H1 (cell line): ENCODE results near the gene CEBPB. TPM values are rescaled to one million over a fixed set of nuclear protein-coding genes. Genes with fewer than 3 reads are reported as not detected.
A peak's percentile ranks its signal among the peaks of the same experiment; 100 is the strongest.

Experiments used
- CTCF ChIA-PET: fragments of 300-600 bp; sonication (Branson Sonifier 250); formaldehyde crosslinking; loops from one replicate; lab custom pipeline; 2021; ENCODE audit not compliant: partially characterized antibody; lab: Charles Lee
- POLR2A ChIA-PET: fragments of 300-600 bp; sonication (Branson Sonifier 250); formaldehyde crosslinking; loops from one replicate; lab custom pipeline; 2021; ENCODE audit warnings: inconsistent platforms; ENCODE audit not compliant: partially characterized antibody; lab: Charles Lee
- DNase-seq, 2 experiments: peaks; one replicate each; pipeline versions ENCODE4 v3.0.0 to v3.0.0-alpha.2; 2010 to 2022; ENCODE audit warnings: low spot score in 2 of 2, low read depth in 1 of 2, mixed read lengths in 1 of 2
- FAIRE-seq: peaks from 2 replicates; lab custom pipeline; 2011; peaks lifted over from hg19 to GRCh38; lab: Jason Lieb, UNC
- H2AFZ ChIP-seq: 2 replicates; pipeline ENCODE4 v1.8.1; 2012; ENCODE audit warnings: low read length, inconsistent platforms
- H2AK5ac ChIP-seq: 2 replicates; pipeline ENCODE4 v1.6.1; 2013; ENCODE audit warnings: low read depth, low read length
- H2BK120ac ChIP-seq: replicated peaks from 2 replicates; pipeline ENCODE3; 2013; ENCODE audit warnings: low read depth, low read length, inconsistent platforms
- H2BK12ac ChIP-seq: 2 replicates; pipeline ENCODE4 v1.6.1; 2013; ENCODE audit warnings: low read depth, low read length
- H2BK15ac ChIP-seq: 2 replicates; pipeline ENCODE4 v1.6.1; 2013; ENCODE audit warnings: low read length
- H2BK20ac ChIP-seq: 2 replicates; pipeline ENCODE4 v1.6.1; 2013; ENCODE audit warnings: low read length
- H2BK5ac ChIP-seq: 2 replicates; pipeline ENCODE4 v1.6.1; 2013; ENCODE audit warnings: low read depth, low read length
- H3K14ac ChIP-seq: 2 replicates; pipeline ENCODE4 v1.6.1; 2013; ENCODE audit warnings: inconsistent platforms; ENCODE audit not compliant: insufficient read length
- H3K18ac ChIP-seq: 2 replicates; pipeline ENCODE4 v1.6.1; 2013; ENCODE audit warnings: low read length; ENCODE audit errors: extremely low read depth
- H3K23ac ChIP-seq: 2 replicates; pipeline ENCODE4 v1.6.1; 2013; ENCODE audit warnings: inconsistent platforms; ENCODE audit not compliant: insufficient read length
- H3K23me2 ChIP-seq: 2 replicates; pipeline ENCODE4 v1.6.1; 2013; ENCODE audit warnings: low read depth, low read length
- H3K27ac ChIP-seq: 2 replicates; pipeline ENCODE4 v1.6.1; 2011; ENCODE audit warnings: low read depth, low read length, inconsistent platforms
- H3K27me3 ChIP-seq, 4 experiments: replicated peaks in 1 of 4; 1 replicate in 1 of 4; 2 replicates in 3 of 4; pipeline versions ENCODE4 v1.6.1 to v1.8.1; 2011 to 2013; ENCODE audit warnings: low read length in 3 of 4, mild to moderate bottlenecking in 3 of 4, inconsistent platforms in 2 of 4, mixed read lengths in 2 of 4, moderate library complexity in 1 of 4; ENCODE audit not compliant: control insufficient read depth in 3 of 4, insufficient read depth in 3 of 4; ENCODE audit errors: extremely low read depth in 1 of 4
- H3K36me3 ChIP-seq, 4 experiments: 2 replicates each; pipeline versions ENCODE4 v1.6.1 to v1.8.1; 2011 to 2013; ENCODE audit warnings: mild to moderate bottlenecking in 4 of 4, low read length in 3 of 4, moderate library complexity in 2 of 4, control low read depth in 1 of 4, inconsistent platforms in 1 of 4; ENCODE audit not compliant: insufficient read depth in 4 of 4, control insufficient read depth in 2 of 4
- H3K4ac ChIP-seq: replicated peaks from 2 replicates; pipeline ENCODE3; 2013; ENCODE audit warnings: low read length, low read depth, mixed read lengths, inconsistent platforms; ENCODE audit not compliant: insufficient read length
- H3K4me1 ChIP-seq, 4 experiments: replicated peaks in 1 of 4; 1 replicate in 1 of 4; 2 replicates in 3 of 4; pipeline versions ENCODE4 v1.6.1 to v1.8.1; 2011 to 2013; ENCODE audit warnings: low read length in 3 of 4, inconsistent platforms in 2 of 4, mixed read lengths in 1 of 4; ENCODE audit not compliant: insufficient read depth in 4 of 4, control insufficient read depth in 3 of 4
- H3K4me2 ChIP-seq, 2 experiments: 2 replicates each; pipeline versions ENCODE4 v1.6.1 to v1.8.1; 2011 to 2013; ENCODE audit warnings: low read depth in 2 of 2, low read length in 2 of 2, control low read depth in 1 of 2, inconsistent platforms in 1 of 2, mild to moderate bottlenecking in 1 of 2; ENCODE audit not compliant: insufficient read depth in 1 of 2
- H3K4me3 ChIP-seq, 4 experiments: fragments of 200-600, 300-600 bp in 1 of 4; sonication (generic), shearing (Covaris generic), sonication (Bioruptor Twin) in 1 of 4; 2 replicates each; pipeline versions ENCODE4 v1.5.1 to v1.8.1; 2011 to 2016; ENCODE audit warnings: low read length in 4 of 4, low read depth in 3 of 4, control low read depth in 2 of 4, inconsistent platforms in 2 of 4, mild to moderate bottlenecking in 2 of 4, mixed read lengths in 1 of 4, moderate library complexity in 1 of 4; ENCODE audit not compliant: insufficient read depth in 2 of 4; ENCODE audit errors: extremely low read depth in 1 of 4
- H3K56ac ChIP-seq: replicated peaks from 2 replicates; pipeline ENCODE3; 2013; ENCODE audit warnings: low read depth, mild to moderate bottlenecking, mixed read lengths, low read length, inconsistent platforms; ENCODE audit not compliant: insufficient read length
- H3K79me1 ChIP-seq: 2 replicates; pipeline ENCODE4 v1.6.1; 2013; ENCODE audit warnings: low read depth, low read length, control low read depth
- H3K79me2 ChIP-seq, 2 experiments: 2 replicates each; pipeline versions ENCODE4 v1.6.1 to v1.8.1; 2012 to 2013; ENCODE audit warnings: low read length in 2 of 2, mild to moderate bottlenecking in 2 of 2, inconsistent platforms in 1 of 2; ENCODE audit not compliant: insufficient read depth in 2 of 2, control insufficient read depth in 1 of 2
- H3K9ac ChIP-seq, 4 experiments: replicated peaks in 1 of 4; 1 replicate in 1 of 4; 2 replicates in 3 of 4; pipeline versions ENCODE4 v1.6.1 to v1.8.1; 2011 to 2013; ENCODE audit warnings: low read depth in 3 of 4, low read length in 3 of 4, control low read depth in 2 of 4, mild to moderate bottlenecking in 2 of 4, moderate library complexity in 2 of 4, inconsistent platforms in 1 of 4; ENCODE audit errors: extremely low read depth in 1 of 4
- H3K9me3 ChIP-seq, 2 experiments: 2 replicates each; pipeline versions ENCODE4 v1.6.1 to v1.8.1; 2012 to 2013; ENCODE audit warnings: mild to moderate bottlenecking in 2 of 2, moderate library complexity in 2 of 2, control low read depth in 1 of 2, inconsistent platforms in 1 of 2, low read depth in 1 of 2, low read length in 1 of 2, mixed read lengths in 1 of 2; ENCODE audit not compliant: insufficient read depth in 2 of 2
- H4K20me1 ChIP-seq, 2 experiments: replicated peaks in 1 of 2; 2 replicates each; pipeline versions ENCODE3 to v1.8.1; 2011 to 2013; ENCODE audit warnings: inconsistent platforms in 2 of 2, low read length in 2 of 2, mild to moderate bottlenecking in 1 of 2; ENCODE audit not compliant: insufficient read depth in 2 of 2, control insufficient read depth in 1 of 2
- H4K5ac ChIP-seq: 2 replicates; pipeline ENCODE4 v1.6.1; 2013; ENCODE audit warnings: low read length, low read depth, mixed read lengths, inconsistent platforms; ENCODE audit not compliant: insufficient read length
- H4K8ac ChIP-seq: 2 replicates; pipeline ENCODE4 v1.8.0; 2013; ENCODE audit warnings: mild to moderate bottlenecking, moderate library complexity, low read length, inconsistent platforms; ENCODE audit not compliant: insufficient read depth; ENCODE audit errors: extremely low read depth
- H4K91ac ChIP-seq: replicated peaks from 2 replicates; pipeline ENCODE3; 2013; ENCODE audit warnings: low read length, mixed read lengths, inconsistent platforms; ENCODE audit not compliant: insufficient read length
- CHD2 ChIP-seq: IDR thresholded peaks from 2 replicates; pipeline ENCODE4 v1.6.1; 2012; ENCODE audit warnings: low read length, improper control_type of control experiment
- HDAC2 ChIP-seq, 2 experiments: fragments of 300-600 bp in 1 of 2; sonication (generic) in 1 of 2; IDR thresholded peaks; 2 replicates each; pipeline ENCODE4 v1.6.1; 2011 to 2012; ENCODE audit warnings: low read depth in 2 of 2, low read length in 2 of 2, mild to moderate bottlenecking in 2 of 2, moderate library complexity in 2 of 2, borderline replicate concordance in 1 of 2, inconsistent platforms in 1 of 2
- KDM1A ChIP-seq: fragments of 200-600, 300-600 bp; sonication (generic); IDR thresholded peaks from 2 replicates; pipeline ENCODE4 v1.7.1; 2016; ENCODE audit warnings: mild to moderate bottlenecking, low read length, borderline replicate concordance
- RXRA ChIP-seq: IDR thresholded peaks from 2 replicates; pipeline ENCODE4 v1.6.1; 2011; ENCODE audit warnings: low read depth, mild to moderate bottlenecking, low read length, moderate library complexity; ENCODE audit not compliant: insufficient read depth
- TBP ChIP-seq: IDR thresholded peaks from 2 replicates; pipeline ENCODE4 v1.6.1; 2011; ENCODE audit warnings: low read depth, low read length, improper control_type of control experiment
- YY1 ChIP-seq: IDR thresholded peaks from 2 replicates; pipeline ENCODE4 v1.6.1; 2011; ENCODE audit warnings: low read depth, mild to moderate bottlenecking, low read length
- WGBS, 2 experiments: shearing (Covaris generic) in 1 of 2; methylation state at CpG; one replicate each; pipeline versions ENCODE4 v1.1.6 to v1.1.7; 2013 to 2015; ENCODE audit warnings: low lambda C conversion rate in 2 of 2, mixed read lengths in 2 of 2, inconsistent platforms in 1 of 2, low coverage in 1 of 2, missing lambda C conversion rate in 1 of 2; ENCODE audit not compliant: insufficient replicate concordance in 2 of 2, insufficient coverage in 1 of 2, insufficient read length in 1 of 2; ENCODE audit errors: extremely low coverage in 1 of 2, missing lambda C conversion rate in 1 of 2; 5-methylcytosine and 5-hydroxymethylcytosine counted together
- polyA plus RNA-seq, 7 experiments: library from polyadenylated mRNA; depleted of rRNA in 3 of 7; stranded (reverse) in 5 of 7; unstranded in 2 of 7; fragments of >200 nt in 5 of 7; fragments of 200-250 nt in 2 of 7; gene quantifications; 1 replicate in 5 of 7; 2 replicates in 1 of 7; 4 replicates in 1 of 7; pipeline versions ENCODE4 v1.2.1 to v1.2.3, GENCODE V29; 2011 to 2013; ENCODE audit warnings: missing spikeins in 2 of 7, mixed read lengths in 2 of 7
- total RNA-seq: library from RNA; stranded (reverse); fragmentation: NEBNext Ultra II Directional; extraction: Animal tissue kit (Norgen Biotek cat#: 25700); gene quantifications from 2 replicates; pipeline ENCODE4 v1.2.1, GENCODE V29; 2021
- TF ChIP-seq, protein P1 (sequence below): IDR thresholded peaks from 2 replicates; pipeline ENCODE4 v1.6.1; 2012; ENCODE audit warnings: low read length, inconsistent platforms
- TF ChIP-seq, protein P2 (sequence below): IDR thresholded peaks from 2 replicates; pipeline ENCODE4 v1.6.1; 2012; ENCODE audit warnings: inconsistent platforms

The CEBPB gene
- total and polyA plus RNA-seq, 2 of the 8 experiments (the other 6 are each of a cell fraction or from before 2014, with no cell fraction given) = 7.1 to 24.1 TPM

GRCh38 chr20:50192364-50193198 lies 2.0 kb downstream of the CEBPB start:
- no peak overlapping the region for H3K56ac ChIP-seq
- H2BK12ac ChIP-seq = peak overlapping the region; percentile 89
- 5% methylated on average over 25 of the region's 25 CpGs; no CpG with 5 or more reads in 1 of the 2 experiments for WGBS, 2 experiments
- H4K5ac ChIP-seq = no peak overlapping the region
- H3K23me2 ChIP-seq = peaks cover 5% of the 10 kb centered on the region; the same call in 1 of the 2 replicates
- no peak overlapping the region for H3K23ac ChIP-seq
- H2BK120ac ChIP-seq = no peak overlapping the region
- H3K36me3 ChIP-seq = no peaks in the 10 kb centered on the region; a peak in 1 of 8 replicates
- H3K79me2 ChIP-seq = peaks cover 0 to 20% of the 10 kb centered on the region in 2 experiments; a peak in 2 of 4 replicates
- H3K4ac ChIP-seq = no peak overlapping the region
- H4K8ac ChIP-seq = peak overlapping the region; percentile 62; the same call in 1 of the 2 replicates
- H2BK15ac ChIP-seq = no peak overlapping the region
- ChIA-PET POLR2A (interaction anchor here (0.6 to 4.2 kb wide), 21 partner anchors 8 to 443 kb away, joined by 3 to 25 read pairs (median 4); partner anchors contain the start of gene PEDS1), CTCF (interaction anchor here (0.7 to 8.8 kb wide), 6 partner anchors 23 to 271 kb away, joined by 3 to 115 read pairs (median 4); no protein-coding TSS in a partner anchor)
- peak overlapping the region; percentile 26 for H4K91ac ChIP-seq
- FAIRE-seq (no peak), DNase-seq (peak in 1 of 2 experiments; percentile 67)
- H3K27me3 ChIP-seq = no peaks in the 10 kb centered on the region
- peak overlapping the region; percentile 78 to 95 (median 82) for H3K4me3 ChIP-seq
- H2AK5ac ChIP-seq = no peak overlapping the region
- H3K27ac ChIP-seq = no peak overlapping the region
- H2AFZ ChIP-seq = no peak overlapping the region
- peaks cover 2 to 4% of the 10 kb centered on the region in 2 experiments for H4K20me1 ChIP-seq
- no peak overlapping the region for H3K14ac ChIP-seq
- H3K4me1 ChIP-seq = peaks cover 0 to 28% (median 22%) of the 10 kb centered on the region in 4 experiments; a peak in 6 of 7 replicates
- peak overlapping the region; percentile 55 for H2BK5ac ChIP-seq
- H2BK20ac ChIP-seq = no peak overlapping the region
- H3K79me1 ChIP-seq = peaks cover 4% of the 10 kb centered on the region
- no peaks in the 10 kb centered on the region for H3K9me3 ChIP-seq
- H3K4me2 ChIP-seq = peak overlapping the region; percentile 68 to 96
- peak overlapping the region; percentile 38; the same call in 1 of the 2 replicates for H3K18ac ChIP-seq
- peak overlapping the region in 2 of 4 experiments; percentile 80 to 86; a peak in 3 of 7 replicates for H3K9ac ChIP-seq
- TF ChIP-seq CHD2 (no peak), RXRA (no peak), HDAC2 (IDR thresholded peaks at IDR 0.05; ENCODE audit: borderline replicate concordance in 1 of 2, low read depth in 2 of 2, low read length in 2 of 2) (peak in 1 of 2 experiments; percentile 62; a peak in 2 of 4 replicates), KDM1A (no peak), TBP (no peak), YY1 (peak; percentile 90)
- TF ChIP-seq, protein P1, sequence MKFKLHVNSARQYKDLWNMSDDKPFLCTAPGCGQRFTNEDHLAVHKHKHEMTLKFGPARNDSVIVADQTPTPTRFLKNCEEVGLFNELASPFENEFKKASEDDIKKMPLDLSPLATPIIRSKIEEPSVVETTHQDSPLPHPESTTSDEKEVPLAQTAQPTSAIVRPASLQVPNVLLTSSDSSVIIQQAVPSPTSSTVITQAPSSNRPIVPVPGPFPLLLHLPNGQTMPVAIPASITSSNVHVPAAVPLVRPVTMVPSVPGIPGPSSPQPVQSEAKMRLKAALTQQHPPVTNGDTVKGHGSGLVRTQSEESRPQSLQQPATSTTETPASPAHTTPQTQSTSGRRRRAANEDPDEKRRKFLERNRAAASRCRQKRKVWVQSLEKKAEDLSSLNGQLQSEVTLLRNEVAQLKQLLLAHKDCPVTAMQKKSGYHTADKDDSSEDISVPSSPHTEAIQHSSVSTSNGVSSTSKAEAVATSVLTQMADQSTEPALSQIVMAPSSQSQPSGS = no peak
- TF ChIP-seq, protein P2, sequence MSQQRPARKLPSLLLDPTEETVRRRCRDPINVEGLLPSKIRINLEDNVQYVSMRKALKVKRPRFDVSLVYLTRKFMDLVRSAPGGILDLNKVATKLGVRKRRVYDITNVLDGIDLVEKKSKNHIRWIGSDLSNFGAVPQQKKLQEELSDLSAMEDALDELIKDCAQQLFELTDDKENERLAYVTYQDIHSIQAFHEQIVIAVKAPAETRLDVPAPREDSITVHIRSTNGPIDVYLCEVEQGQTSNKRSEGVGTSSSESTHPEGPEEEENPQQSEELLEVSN = no peak
